GM21526 (cell line): ENCODE results near the gene LRCH1.

Experiments used
- ATAC-seq: cut with Tn5 transposase; IDR thresholded peaks from one replicate; pipeline ENCODE4 v1.9.1; 2021; ENCODE audit warnings: moderate library complexity; ENCODE audit not compliant: unreplicated experiment, low FRiP score

Gene LRCH1

GRCh38 chr13:46587807-46588418 is 34.9 kb downstream of the LRCH1 start:
- ATAC-seq = no peak

- ATAC-seq = no peak
Measured at GRCh38 chr13:46592385-46592784, 39.4 kb downstream of the LRCH1 start.

GRCh38 chr13:46593398-46593797 is 40.4 kb downstream of the LRCH1 start:
- ATAC-seq = peak; percentile 41

- ATAC-seq = no peak
Measured at GRCh38 chr13:46594374-46595078, 41.6 kb downstream of the LRCH1 start.

GRCh38 chr13:46595136-46595884 is 42.3 kb downstream of the LRCH1 start:
- no peak for ATAC-seq

GRCh38 chr13:46595885-46596275 is 42.9 kb downstream of the LRCH1 start:
- ATAC-seq = no peak

GRCh38 chr13:46596466-46596865 is 43.5 kb downstream of the LRCH1 start:
- no peak for ATAC-seq

GRCh38 chr13:46598140-46598819 is 45.3 kb downstream of the LRCH1 start:
- ATAC-seq = no peak

GRCh38 chr13:46598820-46599180 is 45.8 kb downstream of the LRCH1 start:
- ATAC-seq = no peak

- no peak for ATAC-seq
Measured at GRCh38 chr13:46600943-46601311, 48.0 kb downstream of the LRCH1 start.

- ATAC-seq = no peak
Measured at GRCh38 chr13:46602531-46602930, 49.6 kb downstream of the LRCH1 start.

- ATAC-seq = no peak
Measured at GRCh38 chr13:46603165-46603603, 50.2 kb downstream of the LRCH1 start.

GRCh38 chr13:46604226-46604990 is 51.4 kb downstream of the LRCH1 start:
- no peak for ATAC-seq

- ATAC-seq = no peak
Measured at GRCh38 chr13:46605076-46605824, 52.3 kb downstream of the LRCH1 start.

GRCh38 chr13:46605825-46606554 is 53.0 kb downstream of the LRCH1 start:
- ATAC-seq = no peak

GRCh38 chr13:46606970-46607369 is 54.0 kb downstream of the LRCH1 start:
- ATAC-seq = no peak

- ATAC-seq = no peak
Measured at GRCh38 chr13:46607768-46608564, 55.0 kb downstream of the LRCH1 start.

- no peak for ATAC-seq
Measured at GRCh38 chr13:46609052-46609451, 56.1 kb downstream of the LRCH1 start.
